ENCODE measurements around the gene SYT7.

The SYT7 gene

GRCh38 chr11:61581030-61581928, at the start of gene SYT7:
SYT7 (minus strand) TSS chr11:61581076; CDS start chr11:61580820, 256 bp downstream.
- DNase-seq (ENCODE audit: low read depth), result peak; percentile 99

GRCh38 chr11:61630089-61630488, 49.2 kb upstream of the SYT7 start:
- peak; percentile 49 for DNase-seq (ENCODE audit: low read depth)

DNA sequence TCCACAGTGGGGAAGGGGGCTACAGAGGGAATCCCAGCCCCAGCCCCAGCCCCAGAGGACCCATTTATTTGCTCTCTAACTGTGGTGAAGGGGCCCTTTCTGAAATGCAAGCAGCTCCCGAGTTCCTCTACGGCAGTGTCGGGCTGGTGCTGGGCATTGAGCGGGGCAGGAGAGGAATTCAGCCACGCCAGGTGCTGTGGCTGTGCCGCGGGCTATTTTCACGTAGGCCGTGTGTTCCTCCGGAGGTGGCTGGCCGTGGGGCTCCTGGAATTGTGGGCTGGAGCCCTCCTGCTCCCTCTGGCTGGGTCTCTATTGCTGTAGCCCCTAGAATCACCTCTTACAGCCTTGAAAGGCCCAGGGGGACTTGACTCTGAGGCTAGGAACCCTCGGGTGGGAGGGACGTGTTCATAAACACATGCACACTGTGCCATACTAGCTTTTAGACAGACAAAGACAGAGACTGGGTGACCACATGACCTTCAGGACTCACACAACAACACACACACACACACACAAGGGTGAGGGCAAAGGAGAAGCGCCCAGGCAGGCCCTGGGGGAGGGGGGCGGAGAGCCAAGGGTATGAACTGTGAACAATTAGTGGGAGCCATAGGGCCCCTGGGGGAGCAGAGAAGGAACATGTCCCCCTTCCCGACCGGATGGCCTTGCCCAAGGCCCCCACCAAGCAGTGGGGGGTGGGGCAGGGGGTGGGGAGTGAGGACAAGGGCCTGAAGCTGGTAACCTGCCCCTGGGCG, 48.4 kb upstream of the SYT7 start:
- no peak for DNase-seq (ENCODE audit: low read depth)

- no peak for DNase-seq (ENCODE audit: low read depth)
Observed at GRCh38 chr11:61628662-61628970, 47.7 kb upstream of the SYT7 start.

DNA sequence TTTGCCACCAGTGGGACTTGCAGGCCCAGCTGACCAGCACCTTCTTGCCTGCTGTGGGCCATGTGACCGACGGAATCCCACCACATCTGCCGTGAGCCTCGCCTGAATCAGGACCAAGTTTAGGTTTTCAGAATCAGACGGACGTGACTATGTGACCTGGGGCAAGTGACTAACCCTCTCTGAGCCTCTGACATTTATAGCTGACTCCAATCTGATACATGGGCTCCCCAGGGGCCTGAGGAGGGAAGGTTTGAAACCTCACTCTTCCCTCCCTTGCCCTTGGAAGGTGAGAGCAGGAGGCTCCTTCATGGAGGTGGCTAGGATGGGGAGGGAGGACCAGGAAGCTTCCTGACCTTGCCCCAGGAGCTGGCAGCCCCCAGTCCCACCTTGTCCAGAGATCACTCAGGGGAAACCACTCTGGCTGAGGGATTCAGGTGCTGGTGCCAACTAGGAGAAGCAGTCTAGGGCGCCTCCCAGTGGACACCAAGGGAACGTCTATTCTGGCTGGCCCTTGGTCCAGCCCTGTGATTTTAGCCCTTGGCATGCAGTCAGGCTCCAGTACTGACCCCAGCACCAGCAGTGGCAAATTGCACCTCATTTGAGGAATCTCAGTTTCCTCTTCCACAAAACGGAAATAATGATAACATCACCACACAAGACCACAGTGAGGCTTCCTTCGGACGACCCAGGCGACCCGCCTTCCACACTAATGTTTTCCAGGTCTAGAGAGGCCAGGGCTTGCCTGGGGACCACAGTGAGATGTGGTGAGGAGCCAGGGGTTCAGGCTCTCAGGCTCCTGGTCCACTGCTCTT, 47.2 kb upstream of the SYT7 start:
- DNase-seq (ENCODE audit: low read depth), result peak; percentile 60

GRCh38 chr11:61626580-61627380, 45.9 kb upstream of the SYT7 start:
- DNase-seq (ENCODE audit: low read depth), result peak; percentile 34

- DNase-seq (ENCODE audit: low read depth), result no peak
Observed at GRCh38 chr11:61625525-61625924, 44.6 kb upstream of the SYT7 start.

- DNase-seq (ENCODE audit: low read depth), result no peak
Observed at GRCh38 chr11:61621917-61622585, 41.2 kb upstream of the SYT7 start.

DNA sequence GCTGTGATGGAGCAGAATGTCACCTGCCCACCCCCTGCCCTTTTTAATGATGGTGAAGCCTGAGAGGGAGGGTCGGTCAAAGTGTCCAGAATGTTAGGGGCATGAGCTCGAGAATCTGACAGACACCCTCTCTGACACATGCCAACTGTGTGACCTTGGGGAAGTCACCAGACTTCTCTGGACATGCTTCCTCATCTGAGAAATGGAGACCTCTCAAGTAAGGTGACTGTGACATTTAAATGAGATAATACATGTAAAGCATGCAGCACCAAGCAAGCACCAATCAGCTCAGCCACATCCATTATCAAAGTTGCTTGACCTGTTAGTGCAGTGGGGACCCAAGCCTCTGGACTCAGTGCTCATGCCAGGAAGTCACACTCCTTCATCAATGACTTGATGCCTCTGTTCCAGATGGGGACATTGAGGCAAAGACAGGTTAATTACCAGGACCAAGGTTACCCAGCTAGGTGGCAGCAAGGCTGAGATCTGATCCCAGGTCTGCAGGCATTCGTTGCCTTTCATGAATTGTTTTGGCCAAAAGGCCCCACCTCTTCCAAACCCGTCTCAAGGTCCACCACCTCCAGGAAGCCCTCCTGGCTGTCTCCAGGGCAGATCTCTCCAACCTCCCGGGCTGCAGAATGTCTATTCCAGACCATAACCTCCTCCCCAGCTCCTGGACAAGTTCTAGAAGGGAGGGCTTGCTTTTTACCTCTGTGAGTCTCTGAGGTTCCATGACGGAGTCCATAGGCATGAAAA, 38.8 kb upstream of the SYT7 start:
- no peak for DNase-seq (ENCODE audit: low read depth)

DNA sequence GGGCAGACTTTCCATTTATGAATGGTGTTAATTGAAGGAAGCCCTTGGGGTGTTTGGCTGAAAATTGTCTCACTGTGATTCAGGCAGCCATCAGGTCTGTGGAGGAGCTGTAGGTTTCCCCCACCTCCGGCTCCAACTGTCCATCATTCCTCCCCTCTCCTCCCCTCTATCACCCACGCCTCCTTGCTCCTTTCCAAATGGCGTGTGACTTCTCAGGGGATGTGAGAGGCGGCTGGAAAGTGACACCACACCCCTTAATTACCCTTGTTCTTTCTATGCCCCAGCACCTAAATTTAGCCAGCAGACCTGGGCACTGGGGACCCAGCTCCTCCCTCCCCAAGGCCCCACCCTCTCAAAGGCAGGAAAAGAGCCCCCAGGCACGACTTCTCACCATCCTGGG, 38.1 kb upstream of the SYT7 start:
- no peak for DNase-seq (ENCODE audit: low read depth)

DNA sequence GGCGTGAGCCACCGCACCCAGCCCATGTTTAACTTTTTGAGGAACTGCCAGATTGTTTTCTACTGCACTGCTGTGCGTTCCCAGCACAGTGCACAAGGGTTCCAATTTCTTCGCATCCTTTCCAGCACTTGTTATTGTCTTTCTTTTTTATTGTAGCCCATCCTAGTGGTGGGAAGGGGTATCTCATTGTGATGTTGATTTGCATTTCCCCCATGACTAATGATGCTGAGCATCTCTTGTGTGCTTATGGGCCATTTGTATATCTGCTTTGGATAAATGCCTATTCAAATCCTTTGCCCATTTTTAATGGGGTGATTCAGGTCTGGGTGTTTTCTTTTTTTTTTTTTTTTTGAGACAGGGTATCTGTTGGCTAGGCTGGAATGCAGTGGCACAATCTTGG, 36.6 kb upstream of the SYT7 start:
- no peak for DNase-seq (ENCODE audit: low read depth)

GRCh38 chr11:61616434-61616833, 35.6 kb upstream of the SYT7 start:
- DNase-seq (ENCODE audit: low read depth), result peak; percentile 47

DNA sequence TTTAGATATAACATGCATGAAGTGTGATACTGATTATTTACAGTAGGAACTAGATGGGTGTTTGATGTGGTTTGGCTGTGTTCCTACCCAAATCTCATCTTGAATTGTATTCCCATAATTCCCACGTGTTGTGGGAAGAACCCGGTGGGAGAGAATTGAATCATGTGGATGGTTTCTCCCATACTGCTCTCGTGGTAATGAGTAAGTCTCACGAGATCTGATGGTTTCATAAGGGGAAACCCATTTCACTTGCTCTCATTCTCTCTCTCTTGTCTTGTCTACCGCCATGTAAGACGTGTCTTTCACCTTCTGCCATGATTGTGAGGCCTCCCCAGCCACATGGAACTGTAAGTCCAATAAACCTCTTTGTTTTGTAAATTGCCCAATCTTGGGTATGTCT, 33.9 kb upstream of the SYT7 start:
- peak; percentile 36 for DNase-seq (ENCODE audit: low read depth)

DNA sequence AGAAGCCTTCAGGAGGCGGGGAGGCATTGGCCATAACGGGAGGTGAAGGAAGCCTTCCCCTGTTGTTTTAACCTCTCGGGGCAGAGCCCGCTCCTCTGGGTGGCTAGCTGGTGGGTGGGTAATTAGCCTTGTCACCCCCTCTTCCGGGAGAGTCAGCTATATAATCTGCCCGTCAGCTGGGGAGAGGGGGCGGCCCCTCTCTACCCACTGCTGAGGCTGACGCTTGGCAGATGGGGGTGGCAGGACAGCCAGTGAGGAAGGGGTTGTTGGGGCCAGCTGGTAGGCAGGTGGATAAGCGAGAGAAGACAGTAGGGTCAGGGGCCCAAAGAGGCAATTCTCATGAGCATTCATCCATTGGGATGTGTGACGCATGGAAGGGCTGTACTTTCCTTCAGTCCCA, 33.0 kb upstream of the SYT7 start:
- DNase-seq (ENCODE audit: low read depth), result no peak

DNA sequence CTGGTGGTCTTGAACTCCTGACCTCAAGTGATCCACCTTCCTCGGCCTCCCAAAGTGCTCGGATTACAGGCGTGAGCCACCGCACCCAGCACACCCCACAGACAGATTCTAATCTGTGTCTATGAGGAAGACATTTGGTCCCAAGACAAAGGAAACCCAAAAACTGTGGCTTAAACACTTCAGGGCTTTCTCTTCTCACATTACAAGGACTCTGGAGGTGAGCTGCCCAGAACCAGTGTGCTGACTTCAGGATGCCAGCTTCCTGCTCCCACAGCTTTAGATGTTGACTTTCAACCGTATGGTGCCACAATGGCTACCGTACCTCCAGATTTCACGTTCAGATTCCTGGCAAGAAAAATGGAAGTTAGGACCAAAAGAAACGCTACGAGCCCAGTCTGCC, 32.2 kb upstream of the SYT7 start:
- DNase-seq (ENCODE audit: low read depth), result no peak

GRCh38 chr11:61611309-61611708, 30.4 kb upstream of the SYT7 start:
- no peak for DNase-seq (ENCODE audit: low read depth)

GRCh38 chr11:61610905-61611304, 30.0 kb upstream of the SYT7 start:
- no peak for DNase-seq (ENCODE audit: low read depth)

DNA sequence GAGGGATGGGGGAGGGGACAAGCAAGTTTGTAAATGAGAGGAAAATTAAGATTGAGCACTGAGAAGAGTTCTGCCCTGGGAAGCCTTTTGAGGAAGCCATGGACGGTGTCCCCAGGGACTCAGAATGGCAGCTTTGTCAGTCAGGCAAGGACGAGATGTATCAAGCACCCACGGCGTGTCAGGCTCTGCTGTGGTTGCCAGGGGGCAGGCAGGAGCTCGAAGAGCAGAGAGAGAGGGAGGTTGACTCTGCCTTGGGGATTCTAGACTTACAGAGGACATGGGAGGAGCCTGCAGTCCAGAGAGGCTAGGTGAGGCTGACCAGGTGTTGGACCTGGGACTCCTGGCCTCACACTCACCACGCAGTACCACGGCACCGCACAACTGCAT, 29.1 kb upstream of the SYT7 start:
- DNase-seq (ENCODE audit: low read depth), result no peak

- no peak for DNase-seq (ENCODE audit: low read depth)
Observed at GRCh38 chr11:61609000-61609979, 28.4 kb upstream of the SYT7 start.
